Upper lobe of right lung (tissue), 1 donor: ENCODE measurements around the gene LYPD6B. TPM values are rescaled to one million over a fixed set of nuclear protein-coding genes. Genes with fewer than 3 reads are reported as not detected.

Experiments
- ATAC-seq: fragments of 200-7000 bp; cut with Tn5 transposase; one replicate; pipeline ENCODE4 v1.9.1; 2020; ENCODE audit warnings: mild to moderate bottlenecking, moderate library complexity
- DNase-seq: peaks from one replicate; pipeline ENCODE4 v3.0.0-alpha.2; 2020
- H3K27ac ChIP-seq: fragments of 200-600 bp; one replicate; pipeline ENCODE4 v1.8.0; 2022
- H3K27me3 ChIP-seq: fragments of 200-600 bp; one replicate; pipeline ENCODE4 v1.8.0; 2022; ENCODE audit warnings: mild to moderate bottlenecking
- H3K36me3 ChIP-seq: fragments of 200-600 bp; one replicate; pipeline ENCODE4 v1.8.0; 2022
- H3K4me1 ChIP-seq: fragments of 200-600 bp; one replicate; pipeline ENCODE4 v1.8.0; 2022
- H3K4me3 ChIP-seq: fragments of 200-600 bp; one replicate; pipeline ENCODE4 v1.8.0; 2022; ENCODE audit warnings: mild to moderate bottlenecking
- H3K9me3 ChIP-seq: fragments of 200-600 bp; one replicate; pipeline ENCODE4 v1.8.0; 2022
- CTCF ChIP-seq: fragments of 200-600 bp; IDR thresholded peaks from one replicate; pipeline ENCODE4 v1.8.0; 2022; ENCODE audit warnings: antibody characterized with exemption
- intact Hi-C: fragments of 100-400 bp; cut with DNase I; formaldehyde crosslinking; loops from one replicate; pipeline ENCODE4 v1.11.0; 2022
- total RNA-seq: library from RNA; stranded (reverse); fragmentation: NEBNext Ultra II Directional; extraction: Animal tissue kit (Norgen Biotek cat#: 25700); gene quantifications from one replicate; pipeline ENCODE4 v1.2.1, GENCODE V29; 2021
- donor health status: DM: no; HTN: yes; CAD: no; lungs with severe emphysema.

Gene LYPD6B
- total RNA-seq, 1 donor from 2014 or later = 0.78 TPM

- H3K36me3 ChIP-seq = no peaks in the 10 kb centered on the region
- no peak overlapping the region for H3K27ac ChIP-seq
- H3K9me3 ChIP-seq = no peaks in the 10 kb centered on the region
- H3K27me3 ChIP-seq = no peaks in the 10 kb centered on the region
- intact Hi-C loops = no loop called here
- no peak for TF ChIP-seq CTCF
- no peak overlapping the region for H3K4me3 ChIP-seq
- no peaks in the 10 kb centered on the region for H3K4me1 ChIP-seq
- DNase-seq (no peak), ATAC-seq (no peak)
Measured at GRCh38 chr2:149180226-149180875, 141.9 kb downstream of the LYPD6B start.

- no peak for DNase-seq
- no peak for ATAC-seq
- Histone ChIP-seq H3K4me1 (no peaks in the 10 kb centered on the region), H3K36me3 (no peaks in the 10 kb centered on the region), H3K9me3 (no peaks in the 10 kb centered on the region), H3K27ac (no peak overlapping the region), H3K4me3 (no peak overlapping the region), H3K27me3 (no peaks in the 10 kb centered on the region)
- TF ChIP-seq CTCF = no peak
- intact Hi-C loops = no loop called here
Measured at GRCh38 chr2:149183187-149183586, 144.7 kb downstream of the LYPD6B start.

- Histone ChIP-seq H3K4me1 (no peaks in the 10 kb centered on the region), H3K27me3 (no peaks in the 10 kb centered on the region), H3K36me3 (no peaks in the 10 kb centered on the region), H3K4me3 (no peak overlapping the region), H3K27ac (no peak overlapping the region), H3K9me3 (no peaks in the 10 kb centered on the region)
- intact Hi-C loops = no loop called here
- ATAC-seq (no peak), DNase-seq (no peak)
- no peak for TF ChIP-seq CTCF
Measured at GRCh38 chr2:149184991-149185390, 146.5 kb downstream of the LYPD6B start.

GRCh38 chr2:149185942-149186490 lies 147.5 kb downstream of the LYPD6B start:
- DNase-seq (no peak), ATAC-seq (no peak)
- H3K4me1 ChIP-seq = no peaks in the 10 kb centered on the region
- no peaks in the 10 kb centered on the region for H3K9me3 ChIP-seq
- H3K27me3 ChIP-seq = no peaks in the 10 kb centered on the region
- TF ChIP-seq CTCF = no peak
- intact Hi-C loops = no loop called here
- H3K4me3 ChIP-seq = no peak overlapping the region
- H3K27ac ChIP-seq = no peak overlapping the region
- no peaks in the 10 kb centered on the region for H3K36me3 ChIP-seq

GRCh38 chr2:149187057-149187456 lies 148.6 kb downstream of the LYPD6B start:
- H3K4me1 ChIP-seq = no peaks in the 10 kb centered on the region
- DNase-seq = no peak
- TF ChIP-seq CTCF = no peak
- ATAC-seq = no peak
- H3K27ac ChIP-seq = no peak overlapping the region
- no peaks in the 10 kb centered on the region for H3K36me3 ChIP-seq
- no peaks in the 10 kb centered on the region for H3K9me3 ChIP-seq
- H3K4me3 ChIP-seq = no peak overlapping the region
- H3K27me3 ChIP-seq = no peaks in the 10 kb centered on the region
- intact Hi-C loops = no loop called here
